ENCODE results near the gene C2CD5. TPM values are rescaled to one million over a fixed set of nuclear protein-coding genes. Genes with fewer than 3 reads are reported as not detected.

The C2CD5 gene
- total and polyA plus RNA-seq, 2 donors (not counting 1 experiment from before 2014, with no cell fraction given): 26.6 to 37.7 TPM

- Histone ChIP-seq H4K20me1 (ENCODE audit: control insufficient read depth, extremely low read depth, insufficient read depth, low read length) (no peaks in the 10 kb centered on the region), H3K27me3 (ENCODE audit: control insufficient read depth, insufficient read depth, low read length) (no peaks in the 10 kb centered on the region), H3K4me2 (ENCODE audit: extremely low read depth, insufficient read depth, low read length) (no peak overlapping the region), H3K27ac (ENCODE audit: insufficient read depth, low read length) (no peak overlapping the region), H3K79me2 (ENCODE audit: control insufficient read depth, insufficient read depth, low read length) (no peaks in the 10 kb centered on the region), H3K4me1 (ENCODE audit: control insufficient read depth, extremely low read depth, insufficient read depth, low read length) (no peaks in the 10 kb centered on the region), H3K9ac (ENCODE audit: insufficient read depth, low read length) (no peak overlapping the region), H3K9me3 (ENCODE audit: control insufficient read depth, insufficient read depth, low read depth, low read length) (no peaks in the 10 kb centered on the region), H3K4me3 (replicated peaks in 1 of 4; ENCODE audit: control extremely low read depth in 1 of 4, insufficient read depth in 1 of 4, low read depth in 3 of 4, low read length in 4 of 4) (no peak overlapping the region), H2AFZ (ENCODE audit: low read length) (no peak overlapping the region), H3K36me3 (ENCODE audit: control insufficient read depth, insufficient read depth, low read length) (no peaks in the 10 kb centered on the region)
- no peak for DNase-seq (ENCODE audit: low read depth in 2 of 2)
- TF ChIP-seq, protein P1, sequence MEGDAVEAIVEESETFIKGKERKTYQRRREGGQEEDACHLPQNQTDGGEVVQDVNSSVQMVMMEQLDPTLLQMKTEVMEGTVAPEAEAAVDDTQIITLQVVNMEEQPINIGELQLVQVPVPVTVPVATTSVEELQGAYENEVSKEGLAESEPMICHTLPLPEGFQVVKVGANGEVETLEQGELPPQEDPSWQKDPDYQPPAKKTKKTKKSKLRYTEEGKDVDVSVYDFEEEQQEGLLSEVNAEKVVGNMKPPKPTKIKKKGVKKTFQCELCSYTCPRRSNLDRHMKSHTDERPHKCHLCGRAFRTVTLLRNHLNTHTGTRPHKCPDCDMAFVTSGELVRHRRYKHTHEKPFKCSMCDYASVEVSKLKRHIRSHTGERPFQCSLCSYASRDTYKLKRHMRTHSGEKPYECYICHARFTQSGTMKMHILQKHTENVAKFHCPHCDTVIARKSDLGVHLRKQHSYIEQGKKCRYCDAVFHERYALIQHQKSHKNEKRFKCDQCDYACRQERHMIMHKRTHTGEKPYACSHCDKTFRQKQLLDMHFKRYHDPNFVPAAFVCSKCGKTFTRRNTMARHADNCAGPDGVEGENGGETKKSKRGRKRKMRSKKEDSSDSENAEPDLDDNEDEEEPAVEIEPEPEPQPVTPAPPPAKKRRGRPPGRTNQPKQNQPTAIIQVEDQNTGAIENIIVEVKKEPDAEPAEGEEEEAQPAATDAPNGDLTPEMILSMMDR (conservative IDR thresholded peaks at IDR 0.05 in 1 of 2, IDR thresholded peaks at IDR 0.05 in 1 of 2; ENCODE audit: low read depth in 1 of 2, low read length in 2 of 2): no peak
- no peak for TF ChIP-seq EZH2 (IDR thresholded peaks at IDR 0.05; ENCODE audit: low read length, missing control alignments)
These were observed 137.7 kb downstream of the C2CD5 start for GRCh38 chr12:22406627-22407026.

DNA sequence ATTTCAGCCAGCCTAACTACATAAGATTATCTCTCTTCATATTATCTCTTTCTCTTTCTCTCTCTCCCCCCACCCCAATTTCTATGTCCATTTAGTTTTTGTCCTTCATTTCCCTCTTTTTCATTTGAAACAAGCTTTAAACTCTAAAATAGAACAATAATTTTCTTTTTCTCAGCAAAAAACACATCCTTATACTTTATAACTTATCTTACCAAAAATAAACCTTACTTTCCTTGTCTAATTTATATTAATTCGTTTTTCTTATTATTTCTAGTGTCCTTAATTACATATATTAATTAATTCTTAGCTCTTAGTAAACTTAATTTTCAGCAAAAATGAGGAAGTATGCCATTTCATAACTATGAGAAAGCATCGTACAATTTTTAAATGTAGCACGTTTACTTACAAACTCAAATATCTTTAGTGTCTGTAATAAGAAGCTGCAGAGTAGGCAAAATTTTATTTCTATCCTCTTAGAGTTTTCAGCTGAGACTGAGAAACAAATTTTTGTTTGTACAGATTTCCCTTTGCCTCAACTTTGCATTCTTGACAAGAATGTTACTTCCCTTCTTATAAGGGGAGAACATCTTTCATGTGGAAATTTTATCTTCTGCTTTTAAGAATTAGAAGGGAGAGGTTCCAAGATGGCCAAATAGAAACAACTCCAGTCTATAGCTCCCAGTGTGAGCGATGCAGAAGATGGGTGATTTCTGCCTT lies 144.7 kb downstream of the C2CD5 start:
- H3K4me1 ChIP-seq (ENCODE audit: control insufficient read depth, extremely low read depth, insufficient read depth, low read length): no peaks in the 10 kb centered on the region

More for the DNA sequence above, 144.7 kb downstream of the C2CD5 start:
- H3K4me2 ChIP-seq (ENCODE audit: extremely low read depth, insufficient read depth, low read length): no peak overlapping the region
- H3K79me2 ChIP-seq (ENCODE audit: control insufficient read depth, insufficient read depth, low read length): no peaks in the 10 kb centered on the region
- H3K9ac ChIP-seq (ENCODE audit: insufficient read depth, low read length): no peak overlapping the region
- no peaks in the 10 kb centered on the region for H3K9me3 ChIP-seq (ENCODE audit: control insufficient read depth, insufficient read depth, low read depth, low read length)
- no peaks in the 10 kb centered on the region for H3K27me3 ChIP-seq (ENCODE audit: control insufficient read depth, insufficient read depth, low read length)
- DNase-seq (ENCODE audit: low read depth in 2 of 2): no peak
- no peak overlapping the region for H2AFZ ChIP-seq (ENCODE audit: low read length)
- no peaks in the 10 kb centered on the region for H4K20me1 ChIP-seq (ENCODE audit: control insufficient read depth, extremely low read depth, insufficient read depth, low read length)
- no peak for TF ChIP-seq EZH2 (IDR thresholded peaks at IDR 0.05; ENCODE audit: low read length, missing control alignments)
- TF ChIP-seq, protein P1 (conservative IDR thresholded peaks at IDR 0.05 in 1 of 2, IDR thresholded peaks at IDR 0.05 in 1 of 2; ENCODE audit: low read depth in 1 of 2, low read length in 2 of 2): no peak
- H3K4me3 ChIP-seq (replicated peaks in 1 of 4; ENCODE audit: control extremely low read depth in 1 of 4, insufficient read depth in 1 of 4, low read depth in 3 of 4, low read length in 4 of 4): no peak overlapping the region
- H3K36me3 ChIP-seq (ENCODE audit: control insufficient read depth, insufficient read depth, low read length): no peaks in the 10 kb centered on the region
- no peak overlapping the region for H3K27ac ChIP-seq (ENCODE audit: insufficient read depth, low read length)

Other genes starting within 250 kb of the C2CD5 start
- 5.9 and 23.9 TPM in 2 replicates for gene ST8SIA1, start 209.8 kb downstream of the C2CD5 start, total RNA-seq
- 0.45 and 3.5 TPM in 2 replicates for gene ST8SIA1, start 209.8 kb downstream of the C2CD5 start, polyA plus RNA-seq
- gene ETNK1, start 80.6 kb upstream of the C2CD5 start, total RNA-seq: 24.9 and 56.1 TPM in 2 replicates
- gene ETNK1, start 80.6 kb upstream of the C2CD5 start, polyA plus RNA-seq: 14.9 and 19.0 TPM in 2 replicates